ENCODE data around the gene IL1RAPL2. TPM values are rescaled to one million over a fixed set of nuclear protein-coding genes. Genes with fewer than 3 reads are reported as not detected.
"Not testable (repeated sequence)": the region's sequence is repeated elsewhere in the genome, so short reads cannot be mapped to it uniquely, and the experiment has no call there.

IL1RAPL2 gene
- total RNA-seq, 1 donor from 2014 or later = not detected

DNA sequence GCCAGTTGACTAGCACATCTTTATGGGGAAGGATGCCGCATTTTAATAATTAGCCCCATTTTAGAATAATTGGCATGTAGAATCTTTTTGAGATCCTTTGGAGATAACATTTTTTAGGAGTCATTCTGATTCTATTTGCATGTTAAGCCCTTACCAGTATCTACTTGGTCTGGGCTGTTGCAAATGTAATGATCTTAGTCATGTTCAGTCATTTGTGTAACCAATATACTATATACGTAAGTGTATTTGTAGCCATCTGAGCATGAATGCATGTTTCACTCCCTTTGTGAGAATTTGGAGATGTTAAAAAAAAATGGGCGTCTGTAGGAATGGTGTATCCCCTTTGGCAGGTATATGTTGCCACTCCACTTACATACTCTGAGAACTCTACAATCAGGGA lies 535.4 kb downstream of the IL1RAPL2 start:
- Mint-ChIP-seq H3K27ac (ENCODE audit: unreplicated experiment) (no peak overlapping the region), H3K4me3 (ENCODE audit: unreplicated experiment) (no peak overlapping the region), H3K36me3 (ENCODE audit: low read depth) (no peaks in the 10 kb centered on the region), H3K9me3 (ENCODE audit: low read depth) (peaks cover 7% of the 10 kb centered on the region), H3K4me1 (ENCODE audit: low read depth) (no peaks in the 10 kb centered on the region), H3K27me3 (ENCODE audit: low read depth) (no peaks in the 10 kb centered on the region)
- DNase-seq (ENCODE audit: low spot score) = no peak
- TF ChIP-seq, protein P1, sequence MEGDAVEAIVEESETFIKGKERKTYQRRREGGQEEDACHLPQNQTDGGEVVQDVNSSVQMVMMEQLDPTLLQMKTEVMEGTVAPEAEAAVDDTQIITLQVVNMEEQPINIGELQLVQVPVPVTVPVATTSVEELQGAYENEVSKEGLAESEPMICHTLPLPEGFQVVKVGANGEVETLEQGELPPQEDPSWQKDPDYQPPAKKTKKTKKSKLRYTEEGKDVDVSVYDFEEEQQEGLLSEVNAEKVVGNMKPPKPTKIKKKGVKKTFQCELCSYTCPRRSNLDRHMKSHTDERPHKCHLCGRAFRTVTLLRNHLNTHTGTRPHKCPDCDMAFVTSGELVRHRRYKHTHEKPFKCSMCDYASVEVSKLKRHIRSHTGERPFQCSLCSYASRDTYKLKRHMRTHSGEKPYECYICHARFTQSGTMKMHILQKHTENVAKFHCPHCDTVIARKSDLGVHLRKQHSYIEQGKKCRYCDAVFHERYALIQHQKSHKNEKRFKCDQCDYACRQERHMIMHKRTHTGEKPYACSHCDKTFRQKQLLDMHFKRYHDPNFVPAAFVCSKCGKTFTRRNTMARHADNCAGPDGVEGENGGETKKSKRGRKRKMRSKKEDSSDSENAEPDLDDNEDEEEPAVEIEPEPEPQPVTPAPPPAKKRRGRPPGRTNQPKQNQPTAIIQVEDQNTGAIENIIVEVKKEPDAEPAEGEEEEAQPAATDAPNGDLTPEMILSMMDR (IDR thresholded peaks at IDR 0.05) = no peak

DNA sequence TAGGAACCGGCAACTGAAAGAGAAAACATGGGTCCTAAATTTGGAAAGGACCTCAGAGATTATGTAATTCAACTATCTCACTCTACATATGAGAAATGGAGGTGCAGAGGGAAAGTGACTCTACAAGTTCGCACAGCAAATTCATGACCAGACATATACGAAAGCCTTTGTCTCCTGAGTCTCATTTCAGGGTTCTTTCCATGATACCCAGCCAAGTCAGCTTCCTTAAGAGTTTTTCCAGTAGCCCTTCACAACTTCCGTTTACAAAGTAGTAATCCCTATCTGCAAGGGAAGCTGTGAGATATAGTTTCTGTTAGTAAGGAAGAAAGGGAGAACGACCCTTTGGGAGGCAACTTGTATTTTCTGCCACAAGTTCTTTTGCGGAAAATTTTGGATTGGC lies 543.9 kb downstream of the IL1RAPL2 start:
- no peaks in the 10 kb centered on the region for H3K4me1 Mint-ChIP-seq (ENCODE audit: low read depth)
- no peak overlapping the region for H3K4me3 Mint-ChIP-seq (ENCODE audit: unreplicated experiment)
- H3K36me3 Mint-ChIP-seq (ENCODE audit: low read depth) = no peaks in the 10 kb centered on the region
- H3K27me3 Mint-ChIP-seq (ENCODE audit: low read depth) = no peaks in the 10 kb centered on the region
- no peak overlapping the region for H3K27ac Mint-ChIP-seq (ENCODE audit: unreplicated experiment)
- H3K9me3 Mint-ChIP-seq (ENCODE audit: low read depth) = peaks cover 7% of the 10 kb centered on the region
- no peak for DNase-seq (ENCODE audit: low spot score)
- TF ChIP-seq, protein P1 (IDR thresholded peaks at IDR 0.05) = no peak

GRCh38 chrX:105114554-105115130 lies 548.6 kb downstream of the IL1RAPL2 start:
- Mint-ChIP-seq H3K4me3 (ENCODE audit: unreplicated experiment) (no peak overlapping the region), H3K27ac (ENCODE audit: unreplicated experiment) (no peak overlapping the region), H3K4me1 (ENCODE audit: low read depth) (peaks cover 2% of the 10 kb centered on the region), H3K9me3 (ENCODE audit: low read depth) (peaks cover 2% of the 10 kb centered on the region), H3K36me3 (ENCODE audit: low read depth) (no peaks in the 10 kb centered on the region), H3K27me3 (ENCODE audit: low read depth) (no peaks in the 10 kb centered on the region)
- TF ChIP-seq, protein P1 (IDR thresholded peaks at IDR 0.05) = no peak
- no peak for DNase-seq (ENCODE audit: low spot score)

DNA sequence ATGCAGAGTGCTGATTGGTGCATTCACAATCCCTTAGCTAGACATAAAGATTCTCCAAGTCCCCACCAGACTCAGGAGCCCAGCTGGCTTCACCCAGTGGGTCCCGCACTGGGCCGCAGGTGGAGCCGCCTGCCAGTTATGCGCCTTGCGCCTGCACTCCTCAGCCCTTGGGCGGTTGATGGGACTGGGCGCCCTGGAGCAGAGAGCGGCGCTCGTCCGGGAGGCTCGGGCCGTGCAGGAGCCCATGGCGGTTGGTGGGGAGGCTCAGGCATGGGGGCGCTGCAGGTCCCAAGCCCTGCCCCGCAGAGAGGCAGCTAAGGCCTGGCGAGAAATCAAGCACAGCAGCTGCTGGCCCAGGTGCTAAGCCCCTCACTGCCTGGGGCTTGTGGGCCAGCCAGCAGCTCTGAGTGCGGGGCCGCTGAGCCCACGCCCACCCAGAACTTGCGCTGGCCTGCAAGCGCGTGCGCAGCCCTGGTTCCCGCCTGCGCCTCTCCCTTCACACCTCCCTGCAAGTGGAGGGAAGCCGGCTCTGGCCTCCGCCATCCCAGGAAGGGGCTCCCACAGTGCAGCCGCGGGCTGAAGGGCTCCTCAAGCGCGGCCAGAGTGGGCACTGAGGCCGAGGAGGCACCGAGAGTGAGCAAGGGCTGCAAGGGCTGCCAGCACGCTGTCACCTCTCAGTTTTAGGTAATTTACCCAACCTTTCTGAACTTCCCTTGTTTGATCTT lies 549.8 kb downstream of the IL1RAPL2 start:
- not testable (repeated sequence) for H3K27me3 Mint-ChIP-seq (ENCODE audit: low read depth); H3K4me3 Mint-ChIP-seq (ENCODE audit: unreplicated experiment); H3K9me3 Mint-ChIP-seq (ENCODE audit: low read depth); H3K27ac Mint-ChIP-seq (ENCODE audit: unreplicated experiment); H3K36me3 Mint-ChIP-seq (ENCODE audit: low read depth); H3K4me1 Mint-ChIP-seq (ENCODE audit: low read depth)
- peak; percentile 89 for DNase-seq (ENCODE audit: low spot score)

GRCh38 chrX:105116486-105116885 lies 550.5 kb downstream of the IL1RAPL2 start:
- no peaks in the 10 kb centered on the region for H3K27me3 Mint-ChIP-seq (ENCODE audit: low read depth)
- H3K4me1 Mint-ChIP-seq (ENCODE audit: low read depth) = peaks cover 9% of the 10 kb centered on the region
- TF ChIP-seq, protein P1 (IDR thresholded peaks at IDR 0.05) = no peak
- DNase-seq (ENCODE audit: low spot score) = no peak
- peaks cover 2% of the 10 kb centered on the region for H3K9me3 Mint-ChIP-seq (ENCODE audit: low read depth)
- H3K4me3 Mint-ChIP-seq (ENCODE audit: unreplicated experiment) = no peak overlapping the region
- H3K36me3 Mint-ChIP-seq (ENCODE audit: low read depth) = no peaks in the 10 kb centered on the region
- no peak overlapping the region for H3K27ac Mint-ChIP-seq (ENCODE audit: unreplicated experiment)

GRCh38 chrX:105117621-105118020 lies 551.6 kb downstream of the IL1RAPL2 start:
- no peak for DNase-seq (ENCODE audit: low spot score)
- peaks cover 9% of the 10 kb centered on the region for H3K4me1 Mint-ChIP-seq (ENCODE audit: low read depth)
- TF ChIP-seq, protein P1 (IDR thresholded peaks at IDR 0.05) = no peak
- H3K27me3 Mint-ChIP-seq (ENCODE audit: low read depth) = no peaks in the 10 kb centered on the region
- H3K27ac Mint-ChIP-seq (ENCODE audit: unreplicated experiment) = no peak overlapping the region
- H3K9me3 Mint-ChIP-seq (ENCODE audit: low read depth) = peaks cover 2% of the 10 kb centered on the region
- H3K36me3 Mint-ChIP-seq (ENCODE audit: low read depth) = no peaks in the 10 kb centered on the region
- no peak overlapping the region for H3K4me3 Mint-ChIP-seq (ENCODE audit: unreplicated experiment)
